Measurements from ENCODE around the gene SRPK2.

Gene SRPK2

DNA sequence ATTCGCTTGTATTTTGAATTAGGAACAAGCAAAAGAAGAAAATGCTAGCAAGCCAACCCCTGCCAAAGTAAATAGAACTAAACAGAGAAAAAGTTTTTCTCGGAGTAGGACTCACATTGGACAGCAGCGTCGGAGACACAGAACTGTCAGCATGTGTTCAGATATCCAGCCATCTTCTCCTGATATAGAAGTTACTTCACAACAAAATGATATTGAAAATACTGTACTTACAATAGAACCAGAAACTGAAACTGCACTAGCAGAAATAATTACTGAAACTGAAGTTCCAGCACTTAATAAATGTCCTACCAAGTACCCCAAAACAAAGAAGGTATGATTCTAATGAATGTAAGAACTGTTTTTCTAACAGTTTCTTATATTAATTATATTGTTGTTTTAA lies 286.9 kb downstream of the SRPK2 start:
- no peak for TF ChIP-seq JUND (IDR thresholded peaks at IDR 0.05; ENCODE audit: low read depth)
- in situ Hi-C loops (cut with HindIII; ENCODE audit: low pct_unique_long_range_greater_than_20kb, low sequenced_read_pairs): no loop called here
- DNase-seq (ENCODE audit: low read depth in 1 of 2, low spot score in 1 of 2): no peak

DNA sequence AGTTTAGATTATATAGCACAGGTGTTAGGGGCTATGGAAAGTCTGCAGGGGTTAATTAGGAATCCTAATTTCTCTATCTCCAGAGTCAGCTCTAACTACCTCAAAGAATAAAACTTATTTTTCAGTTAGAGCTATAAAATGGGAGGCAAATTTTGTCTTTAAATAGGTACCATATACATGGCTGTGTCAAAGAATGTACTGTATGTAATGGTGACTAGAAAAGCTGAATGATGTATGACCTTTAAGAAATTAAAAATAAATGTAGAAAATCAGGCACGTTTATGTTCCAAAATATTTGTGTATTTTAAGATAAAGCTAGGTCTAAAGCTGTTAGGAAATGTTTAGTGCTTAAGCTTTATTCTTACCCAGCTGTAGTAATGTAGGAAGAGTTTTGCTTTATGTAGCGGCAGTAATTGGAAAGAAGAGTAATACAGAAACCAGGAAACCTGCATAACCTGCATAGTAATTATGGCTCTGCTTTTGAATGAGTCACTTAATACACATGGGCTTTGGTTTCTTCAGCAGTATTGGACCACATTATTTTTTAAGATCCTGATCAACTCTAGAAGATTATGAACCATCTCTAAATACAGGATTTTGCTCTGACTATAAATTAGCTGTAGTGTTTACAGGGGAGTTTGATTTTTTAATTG lies 289.7 kb downstream of the SRPK2 start:
- no peak for TF ChIP-seq JUND (IDR thresholded peaks at IDR 0.05; ENCODE audit: low read depth)
- peak in 1 of 2 experiments; percentile 40 for DNase-seq (ENCODE audit: low read depth in 1 of 2, low spot score in 1 of 2)
- in situ Hi-C loops (cut with HindIII; ENCODE audit: low pct_unique_long_range_greater_than_20kb, low sequenced_read_pairs): no loop called here

DNA sequence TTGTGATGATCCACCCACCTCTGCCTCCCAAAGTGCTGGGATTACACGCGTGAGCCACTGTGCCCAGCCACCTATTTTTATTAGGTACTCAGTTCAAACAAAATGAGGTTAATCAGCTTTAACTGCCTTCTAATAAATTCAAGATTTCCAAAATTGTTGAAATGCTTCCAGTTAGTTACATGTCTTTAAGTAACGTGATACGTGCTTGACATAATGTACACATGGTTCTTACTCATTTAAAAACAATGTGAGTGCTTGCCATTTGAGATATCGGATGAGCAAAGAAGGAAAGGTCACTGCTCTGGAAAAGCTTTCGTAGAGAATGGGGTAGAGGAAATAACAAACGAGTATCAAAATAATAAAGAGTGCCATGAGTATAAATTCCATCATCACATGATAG lies 291.1 kb downstream of the SRPK2 start:
- in situ Hi-C loops (cut with HindIII; ENCODE audit: low pct_unique_long_range_greater_than_20kb, low sequenced_read_pairs): no loop called here
- TF ChIP-seq JUND (IDR thresholded peaks at IDR 0.05; ENCODE audit: low read depth): no peak
- no peak for DNase-seq (ENCODE audit: low read depth in 1 of 2, low spot score in 1 of 2)

DNA sequence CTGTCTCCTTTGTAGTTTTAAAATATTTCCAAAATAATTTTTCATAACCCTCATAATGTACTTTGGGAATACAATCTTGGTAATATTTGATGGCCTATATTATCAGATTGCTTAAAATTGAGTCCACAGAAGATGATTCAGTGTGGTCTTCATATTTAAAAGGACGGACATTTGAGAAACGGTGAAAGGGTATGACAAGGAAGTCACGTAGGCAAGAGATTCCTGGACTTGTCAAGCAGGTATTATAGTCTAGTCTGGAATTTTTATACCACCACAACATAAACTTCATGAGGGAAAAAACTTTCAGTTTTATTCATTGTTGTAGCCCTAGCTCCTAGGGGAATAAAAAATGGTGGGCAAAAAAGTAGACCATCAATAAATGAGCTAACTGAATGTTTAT lies 292.4 kb downstream of the SRPK2 start:
- no peak for TF ChIP-seq JUND (IDR thresholded peaks at IDR 0.05; ENCODE audit: low read depth)
- in situ Hi-C loops (cut with HindIII; ENCODE audit: low pct_unique_long_range_greater_than_20kb, low sequenced_read_pairs): no loop called here
- DNase-seq (ENCODE audit: low read depth in 1 of 2, low spot score in 1 of 2): peak in 1 of 2 experiments; percentile 12

DNA sequence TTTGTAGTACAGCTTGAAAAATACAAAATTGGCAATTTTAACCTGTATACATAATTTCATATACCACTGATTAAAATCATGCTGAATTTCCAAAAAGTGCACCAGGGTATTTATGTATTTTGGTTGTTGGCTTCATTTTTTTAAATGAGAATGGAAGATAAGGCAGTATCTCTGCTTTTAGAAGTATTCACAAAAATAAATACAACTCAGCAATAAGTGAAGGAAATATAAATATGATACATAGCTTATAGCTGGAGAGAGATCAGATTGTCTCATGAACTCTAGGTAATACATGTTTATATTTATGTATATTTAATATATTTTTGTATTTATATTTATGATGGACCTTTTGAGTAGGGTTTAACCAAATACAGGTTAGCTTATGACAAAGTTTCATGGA lies 293.8 kb downstream of the SRPK2 start:
- DNase-seq (ENCODE audit: low read depth in 1 of 2, low spot score in 1 of 2): no peak
- no peak for TF ChIP-seq JUND (IDR thresholded peaks at IDR 0.05; ENCODE audit: low read depth)
- in situ Hi-C loops (cut with HindIII; ENCODE audit: low pct_unique_long_range_greater_than_20kb, low sequenced_read_pairs): no loop called here

DNA sequence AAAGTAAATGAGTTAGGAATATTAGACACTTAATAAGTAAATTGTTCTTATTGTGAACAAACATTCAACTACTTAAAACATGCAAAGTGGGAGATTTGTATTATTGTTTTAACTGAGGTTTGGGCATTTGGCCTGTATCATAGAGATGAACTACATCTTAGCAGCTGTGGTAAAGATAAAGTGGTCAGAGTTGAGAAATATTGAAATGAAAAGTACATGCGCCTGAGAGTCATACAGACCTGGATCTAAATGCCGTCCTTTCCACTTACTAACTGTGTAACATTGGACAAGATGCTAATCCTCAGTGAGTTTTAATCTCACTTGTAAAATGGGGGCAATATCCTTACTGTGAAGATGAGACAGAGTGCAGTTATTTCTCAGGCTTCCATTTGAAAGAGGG lies 300.3 kb downstream of the SRPK2 start:
- DNase-seq (ENCODE audit: low read depth in 1 of 2, low spot score in 1 of 2): no peak
- in situ Hi-C loops (cut with HindIII; ENCODE audit: low pct_unique_long_range_greater_than_20kb, low sequenced_read_pairs): no loop called here
- no peak for TF ChIP-seq JUND (IDR thresholded peaks at IDR 0.05; ENCODE audit: low read depth)

DNA sequence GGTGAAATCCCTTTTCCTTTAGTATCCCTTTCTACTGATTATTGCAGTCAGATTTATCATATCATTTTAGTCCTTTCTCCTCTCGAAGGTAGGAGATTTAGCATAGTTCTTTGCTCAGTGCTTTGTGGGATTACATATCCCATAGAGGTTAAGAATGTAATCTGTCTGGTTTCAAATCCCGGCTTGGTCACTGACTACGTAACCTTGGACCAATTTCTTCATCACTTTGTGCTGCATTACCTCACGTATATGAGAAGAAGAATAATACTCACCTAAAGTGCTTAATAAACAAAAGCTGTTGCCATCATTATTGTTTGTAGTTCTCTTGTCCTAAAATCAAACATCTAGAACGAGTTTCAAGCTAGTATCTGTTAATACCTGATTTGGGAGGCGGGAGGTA lies 300.7 kb downstream of the SRPK2 start:
- no peak for TF ChIP-seq JUND (IDR thresholded peaks at IDR 0.05; ENCODE audit: low read depth)
- DNase-seq (ENCODE audit: low read depth in 1 of 2, low spot score in 1 of 2): no peak
- in situ Hi-C loops (cut with HindIII; ENCODE audit: low pct_unique_long_range_greater_than_20kb, low sequenced_read_pairs): no loop called here

DNA sequence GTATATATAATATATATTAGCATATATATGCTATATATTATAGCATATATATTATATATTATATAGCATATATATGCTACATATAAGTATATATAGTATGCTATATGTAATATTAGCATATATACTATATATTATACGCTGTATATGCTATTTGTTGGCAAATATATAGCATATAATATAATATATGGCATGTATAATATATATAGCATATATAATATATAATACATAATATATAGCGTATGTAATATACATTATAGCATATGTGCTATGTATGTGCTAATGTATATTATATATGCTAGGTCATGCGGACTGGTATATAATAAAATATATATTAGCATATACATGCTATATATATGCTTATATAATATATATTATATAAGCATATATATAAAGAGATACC lies 301.9 kb downstream of the SRPK2 start:
- in situ Hi-C loops (cut with HindIII; ENCODE audit: low pct_unique_long_range_greater_than_20kb, low sequenced_read_pairs): no loop called here
- TF ChIP-seq JUND (IDR thresholded peaks at IDR 0.05; ENCODE audit: low read depth): no peak
- no peak for DNase-seq (ENCODE audit: low read depth in 1 of 2, low spot score in 1 of 2)

DNA sequence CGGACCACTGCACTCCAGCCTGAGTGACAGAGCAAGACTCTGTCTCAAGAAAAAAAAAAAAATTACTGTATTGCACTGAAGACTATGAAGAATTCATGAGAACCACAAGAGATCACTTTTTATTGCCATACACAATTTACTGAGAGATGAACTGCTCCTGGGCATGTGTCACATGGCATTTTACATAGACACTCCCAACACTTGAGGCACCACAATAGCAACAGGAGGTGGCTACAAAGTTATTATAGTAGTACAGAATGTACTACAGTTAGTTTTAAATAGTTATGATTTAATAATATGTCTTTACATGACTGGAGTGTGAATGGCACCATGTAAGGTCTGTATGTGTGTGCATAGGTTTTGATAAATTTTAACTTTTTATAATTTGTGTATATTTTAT lies 304.1 kb downstream of the SRPK2 start:
- in situ Hi-C loops (cut with HindIII; ENCODE audit: low pct_unique_long_range_greater_than_20kb, low sequenced_read_pairs): no loop called here
- no peak for DNase-seq (ENCODE audit: low read depth in 1 of 2, low spot score in 1 of 2)
- TF ChIP-seq JUND (IDR thresholded peaks at IDR 0.05; ENCODE audit: low read depth): no peak

DNA sequence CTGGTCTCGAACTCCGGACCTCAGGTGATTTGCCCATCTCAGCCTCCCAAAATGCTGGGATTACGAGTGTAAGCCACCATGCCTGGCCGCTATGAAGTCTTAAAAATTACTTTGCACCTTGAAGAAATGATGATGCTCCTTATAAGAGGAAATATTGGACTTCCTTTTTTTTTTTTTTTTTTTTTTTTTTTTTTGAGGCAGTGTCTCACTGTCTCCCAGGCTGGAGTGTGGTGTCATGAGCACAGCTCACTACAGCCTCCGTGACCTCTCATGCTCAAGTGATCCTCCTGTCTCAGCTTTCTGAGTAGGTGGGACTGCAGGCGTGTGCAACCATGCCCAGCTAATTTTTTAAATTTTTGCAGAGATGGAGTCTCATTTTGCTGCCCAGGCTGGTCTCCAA lies 309.4 kb downstream of the SRPK2 start:
- in situ Hi-C loops (cut with HindIII; ENCODE audit: low pct_unique_long_range_greater_than_20kb, low sequenced_read_pairs): no loop called here
- no peak for TF ChIP-seq JUND (IDR thresholded peaks at IDR 0.05; ENCODE audit: low read depth)
- no peak for DNase-seq (ENCODE audit: low read depth in 1 of 2, low spot score in 1 of 2)

DNA sequence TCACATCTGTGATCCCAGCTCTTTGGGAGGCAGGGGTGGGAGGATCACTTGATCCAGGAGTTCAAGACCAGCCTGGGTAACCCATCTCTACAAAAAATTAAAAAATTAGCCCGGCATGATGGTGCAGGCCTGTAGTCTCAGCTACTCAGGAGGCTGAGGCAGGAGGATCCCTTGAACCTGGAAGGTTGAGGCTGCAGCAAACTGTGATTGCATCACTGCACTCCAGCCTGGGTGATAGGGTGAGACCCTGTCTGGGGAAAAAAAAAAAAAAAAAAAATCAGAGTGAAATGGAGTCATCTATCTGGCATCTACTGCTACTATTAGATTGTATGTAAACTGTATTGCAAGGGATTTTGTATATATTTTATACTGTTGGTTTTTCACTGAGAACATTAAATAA lies 315.6 kb downstream of the SRPK2 start:
- DNase-seq (ENCODE audit: low read depth in 1 of 2, low spot score in 1 of 2): no peak
- TF ChIP-seq JUND (IDR thresholded peaks at IDR 0.05; ENCODE audit: low read depth): no peak
- in situ Hi-C loops (cut with HindIII; ENCODE audit: low pct_unique_long_range_greater_than_20kb, low sequenced_read_pairs): no loop called here

DNA sequence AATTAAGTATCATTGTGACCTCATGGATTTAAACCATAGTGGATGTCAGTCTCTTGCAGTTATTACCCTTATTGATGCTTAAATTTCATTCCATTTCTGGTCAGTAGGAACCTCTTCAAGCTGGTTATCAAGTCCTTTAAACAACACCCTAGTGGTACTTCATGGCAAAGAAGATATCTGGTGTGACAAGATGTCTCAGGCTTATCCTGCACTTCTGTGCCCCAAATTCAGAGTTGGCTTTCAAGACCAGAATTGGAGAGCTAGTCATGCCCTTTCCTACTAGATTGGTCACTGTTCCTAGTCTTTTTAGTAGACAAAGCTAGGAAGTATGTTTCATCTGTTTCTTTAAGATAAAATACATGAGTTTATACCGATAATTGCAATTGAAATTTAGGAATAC lies 319.8 kb downstream of the SRPK2 start:
- in situ Hi-C loops (cut with HindIII; ENCODE audit: low pct_unique_long_range_greater_than_20kb, low sequenced_read_pairs): no loop called here
- TF ChIP-seq JUND (IDR thresholded peaks at IDR 0.05; ENCODE audit: low read depth): no peak
- DNase-seq (ENCODE audit: low read depth in 1 of 2, low spot score in 1 of 2): no peak

DNA sequence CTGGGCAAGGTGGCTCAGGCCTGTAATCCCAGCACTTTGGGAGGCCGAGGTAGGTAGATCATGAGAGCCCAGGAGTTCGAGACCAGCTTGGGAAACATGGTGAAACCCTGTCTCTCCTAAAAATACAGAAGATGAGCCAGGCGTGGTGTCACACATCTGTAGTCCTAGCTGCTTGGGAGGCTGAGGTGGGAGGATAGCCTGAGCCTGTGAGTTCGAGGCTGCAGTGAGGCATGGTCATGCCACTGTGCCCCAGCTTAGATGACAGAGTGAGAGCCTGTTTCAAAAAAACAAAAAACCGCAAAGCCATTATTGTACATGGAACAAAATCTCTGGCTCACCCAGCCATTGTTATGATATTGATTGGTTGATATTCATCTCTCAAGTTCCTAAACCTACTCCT lies 321.0 kb downstream of the SRPK2 start:
- no peak for TF ChIP-seq JUND (IDR thresholded peaks at IDR 0.05; ENCODE audit: low read depth)
- DNase-seq (ENCODE audit: low read depth in 1 of 2, low spot score in 1 of 2): no peak
- in situ Hi-C loops (cut with HindIII; ENCODE audit: low pct_unique_long_range_greater_than_20kb, low sequenced_read_pairs): no loop called here
